GM19099 (cell line): ENCODE data around the gene ARHGAP45.

Source experiments
- POLR2A ChIP-seq: IDR thresholded peaks from 3 replicates; pipeline ENCODE4 v1.6.1; 2011; ENCODE audit warnings: low read depth; ENCODE audit not compliant: insufficient read length; ENCODE audit errors: extremely low read depth

ARHGAP45 gene

DNA sequence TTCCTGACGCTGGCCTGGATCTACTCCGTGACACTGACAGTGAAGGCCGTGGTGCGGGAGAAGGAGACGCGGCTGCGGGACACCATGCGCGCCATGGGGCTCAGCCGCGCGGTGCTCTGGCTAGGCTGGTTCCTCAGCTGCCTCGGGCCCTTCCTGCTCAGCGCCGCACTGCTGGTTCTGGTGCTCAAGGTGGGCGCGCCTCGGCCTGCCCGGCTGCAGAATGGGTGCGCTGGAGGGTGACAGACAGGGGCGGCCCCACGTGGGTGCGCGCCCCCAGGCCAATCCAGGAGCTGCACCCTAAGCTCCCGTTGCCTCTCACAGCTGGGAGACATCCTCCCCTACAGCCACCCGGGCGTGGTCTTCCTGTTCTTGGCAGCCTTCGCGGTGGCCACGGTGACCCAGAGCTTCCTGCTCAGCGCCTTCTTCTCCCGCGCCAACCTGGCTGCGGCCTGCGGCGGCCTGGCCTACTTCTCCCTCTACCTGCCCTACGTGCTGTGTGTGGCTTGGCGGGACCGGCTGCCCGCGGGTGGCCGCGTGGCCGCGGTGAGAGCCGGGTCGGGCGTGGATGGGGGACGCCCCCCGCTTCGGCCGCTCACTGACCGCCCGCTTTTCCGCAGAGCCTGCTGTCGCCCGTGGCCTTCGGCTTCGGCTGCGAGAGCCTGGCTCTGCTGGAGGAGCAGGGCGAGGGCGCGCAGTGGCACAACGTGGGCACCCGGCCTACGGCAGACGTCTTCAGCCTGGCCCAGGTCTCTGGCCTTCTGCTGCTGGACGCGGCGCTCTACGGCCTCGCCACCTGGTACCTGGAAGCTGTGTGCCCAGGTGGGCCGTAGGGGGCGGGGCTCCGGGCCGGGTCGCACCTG, 19.9 kb upstream of the ARHGAP45 start:
- no peak for TF ChIP-seq POLR2A

DNA sequence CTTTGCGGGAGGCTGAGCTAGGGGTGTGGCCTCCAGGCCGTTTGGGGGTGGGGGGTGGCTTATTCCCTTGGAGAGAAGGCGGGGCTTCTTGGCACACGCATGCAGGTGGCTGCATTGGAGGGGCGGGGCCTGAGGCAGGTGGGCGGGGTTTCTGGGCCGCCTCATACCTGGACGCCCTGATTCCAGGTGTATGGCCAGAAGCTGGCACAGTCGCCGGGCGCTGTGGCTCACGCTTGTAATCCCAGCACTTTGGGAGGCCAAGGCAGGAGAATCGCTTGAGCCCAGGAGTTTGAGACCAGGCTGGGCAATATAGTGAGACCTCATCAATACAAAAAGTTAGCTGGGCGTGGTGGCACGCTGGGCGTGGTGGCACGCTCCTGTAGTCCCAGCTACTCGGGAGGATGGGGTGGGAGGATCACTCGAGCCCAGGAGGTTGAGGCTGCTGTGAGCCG, 19.2 kb upstream of the ARHGAP45 start:
- no peak for TF ChIP-seq POLR2A

DNA sequence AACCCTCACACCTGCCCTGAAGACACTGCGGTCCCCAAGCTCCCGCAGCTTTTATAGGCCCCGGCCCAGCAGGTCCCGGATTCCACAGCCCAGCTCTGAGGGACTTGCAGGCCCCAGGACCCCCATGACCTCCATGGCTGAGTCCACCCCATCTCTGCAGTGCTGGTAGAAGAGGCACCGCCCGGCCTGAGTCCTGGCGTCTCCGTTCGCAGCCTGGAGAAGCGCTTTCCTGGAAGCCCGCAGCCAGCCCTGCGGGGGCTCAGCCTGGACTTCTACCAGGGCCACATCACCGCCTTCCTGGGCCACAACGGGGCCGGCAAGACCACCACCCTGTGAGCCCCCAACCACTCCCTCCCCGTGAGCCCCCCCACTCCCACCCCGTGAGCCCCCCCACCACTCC, 17.9 kb upstream of the ARHGAP45 start:
- no peak for TF ChIP-seq POLR2A

DNA sequence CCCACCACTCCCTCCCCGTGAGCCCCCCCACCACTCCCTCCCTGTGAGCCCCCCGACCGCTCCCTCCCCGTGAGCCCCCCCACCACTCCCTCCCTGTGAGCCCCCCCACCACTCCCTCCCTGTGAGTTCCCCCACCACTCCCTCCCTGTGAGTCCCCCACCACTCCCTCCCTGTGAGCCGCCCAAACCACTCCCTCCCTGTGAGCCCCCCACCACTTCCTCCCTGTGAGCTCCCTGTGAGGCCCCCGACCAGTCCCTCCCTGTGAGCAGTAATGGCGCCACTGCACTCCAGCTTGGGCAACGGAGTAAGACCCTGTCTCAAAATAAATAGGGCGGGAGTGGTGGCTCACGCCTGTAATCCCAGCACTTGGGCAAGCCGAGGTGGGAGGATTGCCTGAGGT, 17.2 kb upstream of the ARHGAP45 start:
- TF ChIP-seq POLR2A: no peak

DNA sequence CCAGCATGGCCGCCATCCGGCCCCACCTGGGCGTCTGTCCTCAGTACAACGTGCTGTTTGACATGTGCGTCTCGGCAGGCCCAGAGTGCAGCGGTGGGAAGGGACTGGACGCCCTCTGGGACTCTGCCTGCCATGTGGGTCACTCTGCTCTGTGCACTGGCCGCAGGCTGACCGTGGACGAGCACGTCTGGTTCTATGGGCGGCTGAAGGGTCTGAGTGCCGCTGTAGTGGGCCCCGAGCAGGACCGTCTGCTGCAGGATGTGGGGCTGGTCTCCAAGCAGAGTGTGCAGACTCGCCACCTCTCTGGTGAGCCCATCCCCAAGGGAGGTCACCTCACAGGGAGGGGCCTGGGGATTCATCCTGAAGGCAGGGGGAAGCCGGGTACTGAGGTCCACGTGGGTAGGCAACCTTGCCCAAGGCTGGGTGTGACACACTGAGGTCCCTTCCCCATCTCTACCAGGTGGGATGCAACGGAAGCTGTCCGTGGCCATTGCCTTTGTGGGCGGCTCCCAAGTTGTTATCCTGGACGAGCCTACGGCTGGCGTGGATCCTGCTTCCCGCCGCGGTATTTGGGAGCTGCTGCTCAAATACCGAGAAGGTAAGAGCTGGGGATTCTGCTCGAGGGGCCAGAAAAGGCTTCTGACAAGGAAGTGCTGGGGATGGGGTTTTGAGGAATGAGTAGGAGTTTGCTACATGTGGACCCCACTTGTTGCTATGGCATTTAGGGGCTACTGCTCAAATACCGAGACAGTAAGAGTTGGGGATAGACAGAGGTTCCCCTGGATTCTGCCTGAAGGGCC, 15.8 kb upstream of the ARHGAP45 start:
- no peak for TF ChIP-seq POLR2A

DNA sequence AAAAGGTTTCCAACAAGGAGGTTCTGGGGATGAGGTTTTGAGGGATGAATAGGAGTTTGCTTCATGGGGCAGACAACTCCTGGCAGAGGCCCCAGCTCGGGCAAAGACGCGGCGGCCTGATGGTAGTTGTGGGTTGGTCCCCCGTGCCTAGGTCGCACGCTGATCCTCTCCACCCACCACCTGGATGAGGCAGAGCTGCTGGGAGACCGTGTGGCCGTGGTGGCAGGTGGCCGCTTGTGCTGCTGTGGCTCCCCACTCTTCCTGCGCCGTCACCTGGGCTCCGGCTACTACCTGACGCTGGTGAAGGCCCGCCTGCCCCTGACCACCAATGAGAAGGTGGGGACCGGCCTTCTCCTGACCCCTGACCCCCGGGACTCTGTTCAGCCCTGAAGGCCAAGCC, 15.2 kb upstream of the ARHGAP45 start:
- TF ChIP-seq POLR2A: no peak

DNA sequence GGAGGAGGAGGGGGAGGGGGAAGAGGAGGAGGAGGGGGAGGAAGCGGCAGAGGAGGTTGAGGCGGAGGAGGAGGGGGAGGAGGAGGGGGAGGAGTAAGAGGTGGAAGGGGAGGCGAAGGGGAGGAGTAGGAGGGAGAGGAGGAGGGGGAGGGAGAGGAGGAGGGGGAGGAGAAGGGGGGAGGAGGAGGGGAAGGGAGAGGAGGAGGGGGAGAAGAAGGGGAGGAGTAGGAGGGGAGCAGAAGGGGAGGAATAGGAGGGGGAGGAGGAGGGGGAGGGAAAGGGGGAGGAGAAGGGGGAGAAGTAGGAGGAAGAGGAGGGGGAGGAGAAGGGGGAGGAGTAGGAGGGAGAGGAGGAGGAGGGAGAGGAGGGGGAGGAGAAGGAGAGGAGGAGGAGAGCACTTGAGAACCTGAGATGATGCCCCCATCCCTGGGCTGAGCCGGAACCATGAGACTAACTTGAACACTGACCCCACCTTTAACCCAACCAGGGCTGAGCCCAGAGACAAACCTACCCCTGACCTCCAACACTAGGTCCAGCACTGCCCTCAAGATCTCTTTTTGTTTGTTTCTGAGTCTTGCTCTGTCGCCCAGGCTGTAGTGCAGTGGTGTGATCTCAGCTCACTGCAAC, 14.5 kb upstream of the ARHGAP45 start:
- no peak for TF ChIP-seq POLR2A

DNA sequence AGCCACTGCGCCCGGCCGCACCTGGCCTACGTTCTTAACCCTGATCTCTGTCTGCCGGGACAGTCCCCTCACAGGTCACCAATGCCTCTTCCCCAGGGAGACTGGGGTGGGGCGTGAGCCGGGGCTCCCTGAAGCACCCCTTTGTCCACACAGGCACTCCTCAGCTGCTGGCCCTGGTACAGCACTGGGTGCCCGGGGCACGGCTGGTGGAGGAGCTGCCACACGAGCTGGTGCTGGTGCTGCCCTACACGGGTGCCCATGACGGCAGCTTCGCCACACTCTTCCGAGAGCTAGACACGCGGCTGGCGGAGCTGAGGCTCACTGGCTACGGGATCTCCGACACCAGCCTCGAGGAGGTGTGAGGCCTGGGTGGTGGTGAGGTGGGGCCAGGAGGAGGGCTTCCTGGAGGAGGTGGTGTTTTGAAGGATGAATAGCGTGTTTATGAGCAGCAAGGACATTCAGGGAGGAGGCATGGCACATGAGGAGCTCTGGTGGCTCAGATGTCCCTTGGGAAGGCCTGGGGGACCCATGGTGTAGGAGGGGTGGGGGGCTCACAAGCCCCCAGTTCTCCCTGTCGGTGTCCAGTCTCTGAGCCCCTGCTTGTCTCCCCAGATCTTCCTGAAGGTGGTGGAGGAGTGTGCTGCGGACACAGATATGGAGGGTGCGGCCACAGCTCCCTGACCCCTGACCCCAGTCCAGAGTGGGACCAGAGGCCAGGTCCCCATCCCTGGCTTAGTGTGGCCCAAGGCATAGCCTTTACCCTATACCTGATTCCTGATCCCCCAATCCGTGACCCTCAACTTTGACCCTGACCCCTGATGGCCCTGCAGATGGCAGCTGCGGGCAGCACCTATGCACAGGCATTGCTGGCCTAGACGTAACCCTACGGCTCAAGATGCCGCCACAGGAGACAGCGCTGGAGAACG, 13.5 kb upstream of the ARHGAP45 start:
- no peak for TF ChIP-seq POLR2A

DNA sequence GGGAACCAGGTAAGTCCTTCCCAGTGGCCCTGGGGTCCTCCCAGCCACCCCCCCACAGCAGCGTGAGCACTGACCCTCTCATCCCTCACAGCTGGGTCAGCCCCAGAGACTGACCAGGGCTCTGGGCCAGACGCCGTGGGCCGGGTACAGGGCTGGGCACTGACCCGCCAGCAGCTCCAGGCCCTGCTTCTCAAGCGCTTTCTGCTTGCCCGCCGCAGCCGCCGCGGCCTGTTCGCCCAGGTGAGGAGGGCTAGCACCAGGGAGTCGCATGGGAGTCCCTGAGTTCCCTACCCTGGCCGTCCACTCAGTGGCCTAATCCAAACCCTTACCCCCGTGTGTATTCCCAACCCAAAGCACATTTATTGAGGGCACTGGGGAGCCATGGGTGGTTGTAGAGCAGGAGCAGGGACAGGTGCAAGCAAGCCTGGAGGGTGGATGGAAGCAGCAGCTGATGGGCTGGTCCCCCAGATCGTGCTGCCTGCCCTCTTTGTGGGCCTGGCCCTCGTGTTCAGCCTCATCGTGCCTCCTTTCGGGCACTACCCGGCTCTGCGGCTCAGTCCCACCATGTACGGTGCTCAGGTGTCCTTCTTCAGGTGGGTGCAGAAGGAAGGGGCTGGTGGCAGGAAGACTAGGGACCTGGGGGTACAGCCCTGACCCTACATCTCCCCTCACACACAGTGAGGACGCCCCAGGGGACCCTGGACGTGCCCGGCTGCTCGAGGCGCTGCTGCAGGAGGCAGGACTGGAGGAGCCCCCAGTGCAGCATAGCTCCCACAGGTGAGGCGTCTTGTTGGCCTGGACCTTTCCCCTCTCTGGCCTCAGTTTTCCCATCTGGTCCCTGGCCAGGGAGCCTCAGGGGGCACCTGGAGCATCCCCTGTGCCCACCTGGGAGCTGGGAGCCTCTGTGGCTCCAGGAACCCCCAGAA, 12.6 kb upstream of the ARHGAP45 start:
- no peak for TF ChIP-seq POLR2A

DNA sequence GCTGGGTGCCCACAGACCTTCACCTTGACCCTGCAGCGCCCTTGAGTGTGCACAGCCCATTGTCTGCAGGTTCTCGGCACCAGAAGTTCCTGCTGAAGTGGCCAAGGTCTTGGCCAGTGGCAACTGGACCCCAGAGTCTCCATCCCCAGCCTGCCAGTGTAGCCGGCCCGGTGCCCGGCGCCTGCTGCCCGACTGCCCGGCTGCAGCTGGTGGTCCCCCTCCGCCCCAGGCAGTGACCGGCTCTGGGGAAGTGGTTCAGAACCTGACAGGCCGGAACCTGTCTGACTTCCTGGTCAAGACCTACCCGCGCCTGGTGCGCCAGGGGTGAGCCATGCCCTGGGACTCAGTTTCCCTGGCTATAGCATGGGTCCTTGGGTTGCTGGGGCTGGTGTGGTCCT, 11.9 kb upstream of the ARHGAP45 start:
- no peak for TF ChIP-seq POLR2A

DNA sequence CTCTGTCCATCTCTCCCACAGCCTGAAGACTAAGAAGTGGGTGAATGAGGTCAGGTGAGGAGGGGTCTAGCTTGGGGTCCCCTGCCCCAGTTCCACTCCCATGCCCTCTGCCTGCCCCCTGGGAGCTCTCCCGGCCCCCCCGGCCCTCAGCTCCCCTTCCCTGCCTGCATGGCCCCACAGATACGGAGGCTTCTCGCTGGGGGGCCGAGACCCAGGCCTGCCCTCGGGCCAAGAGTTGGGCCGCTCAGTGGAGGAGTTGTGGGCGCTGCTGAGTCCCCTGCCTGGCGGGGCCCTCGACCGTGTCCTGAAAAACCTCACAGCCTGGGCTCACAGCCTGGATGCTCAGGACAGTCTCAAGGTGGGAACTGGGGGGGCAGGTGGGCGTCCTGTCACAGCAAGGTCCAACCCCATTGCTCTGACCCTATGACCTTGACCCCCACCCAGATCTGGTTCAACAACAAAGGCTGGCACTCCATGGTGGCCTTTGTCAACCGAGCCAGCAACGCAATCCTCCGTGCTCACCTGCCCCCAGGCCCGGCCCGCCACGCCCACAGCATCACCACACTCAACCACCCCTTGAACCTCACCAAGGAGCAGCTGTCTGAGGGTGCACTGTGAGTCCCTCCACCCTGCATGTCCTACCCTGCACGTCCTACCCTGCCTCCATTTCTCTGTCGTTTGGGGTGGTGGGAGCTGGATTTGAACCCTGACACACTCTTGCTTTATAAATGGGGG, 10.9 kb upstream of the ARHGAP45 start:
- no peak for TF ChIP-seq POLR2A

DNA sequence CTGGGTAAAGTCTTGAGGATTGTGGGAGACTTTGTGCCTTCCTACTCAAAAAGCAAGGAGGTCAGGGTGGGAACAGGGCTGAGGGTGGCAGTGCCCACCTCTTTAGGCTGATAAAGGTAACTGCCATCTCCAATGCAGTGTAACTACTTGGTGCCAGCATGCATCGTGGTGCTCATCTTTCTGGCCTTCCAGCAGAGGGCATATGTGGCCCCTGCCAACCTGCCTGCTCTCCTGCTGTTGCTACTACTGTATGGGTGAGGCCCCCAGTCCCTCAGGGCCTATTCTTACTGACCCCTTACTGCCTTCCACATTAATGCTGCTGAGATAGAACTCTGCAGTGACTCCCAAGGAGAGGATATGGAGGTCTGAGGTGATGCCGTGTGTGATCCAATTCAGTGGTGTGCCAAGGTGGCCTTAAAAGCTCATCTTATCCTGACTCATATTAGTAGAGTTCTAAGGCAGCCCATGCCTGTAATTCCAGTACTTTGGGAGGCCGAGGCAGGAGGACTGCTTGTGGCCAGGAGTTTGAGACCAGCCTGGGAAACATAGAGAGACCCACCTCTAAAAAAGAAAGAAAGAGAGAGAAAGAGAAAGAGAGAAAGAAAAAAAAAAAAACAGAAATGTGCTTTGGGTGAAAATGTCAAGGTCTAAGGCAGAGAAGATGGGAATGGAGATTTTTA, 9.7 kb upstream of the ARHGAP45 start:
- no peak for TF ChIP-seq POLR2A
